GM21576 (cell line): ENCODE data around the gene TSPAN2.
A peak's percentile ranks its signal among the peaks of the same experiment; 100 is the strongest.

Source experiments
- ATAC-seq: cut with Tn5 transposase; IDR thresholded peaks from one replicate; pipeline ENCODE4 v1.9.1; 2021; ENCODE audit warnings: mild to moderate bottlenecking, moderate library complexity; ENCODE audit not compliant: unreplicated experiment

Gene TSPAN2

DNA sequence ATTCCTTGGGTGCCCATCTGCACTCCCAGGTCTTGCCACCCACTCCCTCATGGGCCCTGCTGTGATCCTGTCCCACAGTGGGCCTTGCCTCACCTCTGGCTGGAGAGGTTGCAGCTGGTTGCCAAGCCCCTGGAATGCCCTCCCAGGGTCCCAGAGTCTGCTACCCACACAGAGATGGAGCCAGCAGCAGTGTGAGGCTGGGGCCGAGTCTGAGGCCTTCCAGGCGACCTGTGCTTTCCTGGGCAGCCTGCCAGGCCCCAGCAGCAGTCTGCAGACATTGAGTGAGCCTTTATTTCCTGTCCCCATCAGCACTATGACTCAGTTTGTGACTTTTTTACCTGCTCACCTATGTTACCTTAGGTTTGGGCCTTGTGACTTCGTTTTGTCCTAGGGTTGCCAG lies 25.0 kb upstream of the TSPAN2 start:
- no peak for ATAC-seq

DNA sequence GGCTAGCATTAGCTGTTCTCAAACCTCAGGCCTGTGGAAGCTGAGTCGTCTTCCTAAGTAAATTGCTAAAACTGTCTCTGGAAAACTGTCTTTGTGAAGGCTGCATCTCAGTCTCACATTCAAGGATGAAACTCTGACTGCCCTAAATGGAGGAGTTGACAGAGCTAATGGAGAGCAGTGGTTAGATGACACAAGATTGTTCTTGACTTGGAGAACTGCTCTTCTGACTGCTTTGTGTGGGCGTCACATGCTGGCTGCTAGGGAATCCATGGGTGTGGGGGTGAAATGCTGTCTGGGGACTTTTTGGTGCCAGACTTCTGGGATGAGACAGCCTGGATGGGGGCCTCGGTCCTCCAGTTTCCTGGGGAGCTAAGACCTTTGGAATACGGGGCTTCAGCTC lies 24.5 kb upstream of the TSPAN2 start:
- no peak for ATAC-seq

DNA sequence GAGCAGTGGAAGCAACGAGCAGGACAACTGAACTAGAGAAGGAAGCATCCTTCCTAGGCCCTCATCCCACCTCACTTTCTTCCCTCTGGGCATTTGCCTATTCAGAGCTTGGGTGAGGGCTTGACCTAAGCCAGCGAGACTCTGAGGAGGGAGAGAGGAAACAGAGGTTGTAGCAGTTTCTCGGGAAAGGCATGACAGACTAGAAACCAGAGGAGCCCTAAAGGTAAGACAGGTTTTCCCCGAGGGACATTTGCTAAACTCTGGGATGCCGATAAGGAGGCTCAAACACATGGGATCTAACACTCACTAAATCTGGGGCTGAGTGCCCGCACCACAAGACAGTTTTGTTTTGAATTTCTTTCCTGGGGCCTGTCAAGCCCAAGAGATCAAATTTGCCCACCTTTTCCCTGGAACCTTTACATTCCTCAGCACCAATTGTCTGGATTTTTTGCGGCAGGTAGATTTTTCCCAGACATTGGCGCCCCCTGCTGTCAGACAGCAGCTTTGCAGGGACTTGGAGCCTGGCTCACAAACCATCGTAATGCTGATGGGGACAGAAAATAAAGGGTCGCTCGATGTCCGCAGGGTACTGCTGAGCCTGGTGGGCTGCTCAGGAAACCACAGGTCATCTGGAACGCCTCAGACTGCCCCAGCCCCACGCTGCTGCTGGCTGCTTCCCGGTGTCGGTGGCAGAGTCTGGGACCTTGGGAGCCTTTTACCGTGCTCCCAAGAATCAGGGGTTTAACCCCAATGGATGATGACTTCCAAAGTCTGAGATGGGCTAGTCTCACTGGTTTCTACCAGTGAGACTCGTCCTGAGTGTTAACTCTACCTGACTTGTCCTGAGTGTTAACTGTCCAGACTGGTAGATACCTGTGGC lies 23.4 kb upstream of the TSPAN2 start:
- ATAC-seq: no peak

DNA sequence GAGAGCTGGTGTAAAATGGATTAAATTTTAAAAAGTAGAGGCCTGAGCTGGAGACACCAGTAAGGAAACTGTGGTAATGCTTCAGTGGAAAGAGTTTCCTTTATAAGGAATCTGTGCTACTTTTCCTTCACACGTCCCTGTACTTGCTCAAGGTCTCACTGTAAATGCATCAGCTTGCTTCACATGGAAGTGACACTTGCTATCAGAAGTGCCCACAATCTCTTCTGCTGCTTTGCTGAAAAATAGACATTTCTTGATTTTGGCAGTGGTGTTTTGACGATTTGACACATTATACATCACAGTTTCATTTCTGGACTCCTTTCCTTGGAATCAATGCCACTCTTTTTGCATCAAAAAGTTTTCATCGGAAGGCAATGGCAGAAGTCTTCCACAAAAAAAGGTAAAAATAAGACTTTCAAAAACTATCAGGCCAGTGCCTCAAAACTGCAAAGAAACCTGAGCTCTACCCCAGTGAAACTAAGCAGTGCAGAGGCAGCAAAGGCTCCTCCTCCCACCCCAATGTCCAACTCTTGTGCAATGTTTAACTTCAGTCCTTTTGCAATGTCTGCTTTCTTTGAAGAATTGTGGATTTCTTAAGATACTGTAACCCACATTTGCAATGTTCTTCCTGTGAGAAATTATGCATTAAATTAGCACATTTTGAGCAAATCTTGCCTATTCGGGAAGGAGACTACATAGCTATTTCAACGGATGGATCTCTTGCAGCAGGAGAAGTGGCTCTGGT lies 18.4 kb upstream of the TSPAN2 start:
- ATAC-seq: no peak

DNA sequence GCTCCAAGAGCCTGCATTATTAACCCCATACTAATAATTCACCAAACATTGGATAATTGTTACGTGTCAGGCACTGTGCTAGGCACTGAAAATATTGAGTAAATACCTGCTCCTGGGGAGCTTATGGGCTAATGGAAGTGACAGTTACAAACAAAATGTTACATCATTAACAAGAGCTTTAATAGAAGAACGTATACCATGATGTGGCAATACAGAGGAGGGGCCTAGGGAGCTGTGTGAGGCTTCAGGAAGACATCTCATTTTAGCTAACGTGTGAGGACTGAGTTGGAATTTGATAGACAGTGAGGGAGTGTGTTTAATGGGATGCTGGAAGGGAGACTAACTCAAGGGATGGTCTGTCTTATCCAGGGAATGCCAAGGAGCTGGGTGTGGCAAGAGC lies 16.5 kb upstream of the TSPAN2 start:
- no peak for ATAC-seq

DNA sequence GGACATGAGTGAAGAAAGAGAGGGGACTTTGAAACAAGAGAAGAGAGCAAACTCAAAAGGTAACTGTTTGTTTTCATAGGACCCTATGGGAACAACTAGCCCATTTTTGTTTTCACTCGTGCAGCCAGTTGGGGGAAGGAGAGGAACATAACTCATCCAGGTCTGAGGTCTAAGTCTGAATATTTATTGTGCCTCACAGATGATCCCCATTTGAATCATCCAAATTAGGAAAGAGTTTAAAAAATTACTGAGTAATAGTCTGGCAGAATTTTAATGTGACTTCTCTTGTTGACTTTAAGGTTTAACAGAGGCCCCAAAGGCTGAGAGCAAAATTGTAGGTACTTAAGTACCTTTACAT lies 10.4 kb upstream of the TSPAN2 start:
- ATAC-seq: no peak

DNA sequence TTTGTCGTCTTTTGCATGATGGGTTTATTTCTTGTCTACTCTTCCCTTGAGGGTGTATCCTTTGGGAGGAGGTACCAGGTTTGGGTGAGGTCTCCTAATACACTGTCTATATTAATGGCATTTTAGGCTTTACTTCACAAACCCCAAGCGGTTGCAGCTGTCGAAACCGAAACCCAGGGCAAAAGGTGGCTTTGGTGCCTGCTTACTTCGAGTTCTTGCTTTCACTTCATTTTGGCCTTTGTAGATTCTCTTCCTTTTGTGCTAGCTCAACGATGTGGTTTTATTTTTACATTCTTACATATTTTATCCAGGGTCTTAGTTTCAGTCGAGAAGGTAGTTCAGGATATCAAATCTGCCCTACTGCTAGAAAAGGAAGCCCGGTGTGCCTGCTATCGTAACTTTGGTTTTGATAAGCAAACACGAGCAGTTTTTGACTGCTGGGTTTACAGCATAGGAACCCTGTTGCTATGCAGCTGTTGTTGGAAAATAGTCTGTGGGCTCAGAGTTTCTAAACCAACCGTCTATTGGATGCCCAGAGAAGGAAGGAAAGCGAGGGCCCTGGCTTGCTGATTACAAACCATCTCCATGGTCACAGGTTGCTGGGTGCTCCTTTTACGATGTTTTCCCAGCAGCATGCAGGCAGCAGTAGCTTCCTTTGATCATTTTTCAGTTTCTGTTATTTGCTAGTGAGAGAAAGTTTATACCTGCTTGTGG lies 9.8 kb upstream of the TSPAN2 start:
- peak; percentile 87 for ATAC-seq

DNA sequence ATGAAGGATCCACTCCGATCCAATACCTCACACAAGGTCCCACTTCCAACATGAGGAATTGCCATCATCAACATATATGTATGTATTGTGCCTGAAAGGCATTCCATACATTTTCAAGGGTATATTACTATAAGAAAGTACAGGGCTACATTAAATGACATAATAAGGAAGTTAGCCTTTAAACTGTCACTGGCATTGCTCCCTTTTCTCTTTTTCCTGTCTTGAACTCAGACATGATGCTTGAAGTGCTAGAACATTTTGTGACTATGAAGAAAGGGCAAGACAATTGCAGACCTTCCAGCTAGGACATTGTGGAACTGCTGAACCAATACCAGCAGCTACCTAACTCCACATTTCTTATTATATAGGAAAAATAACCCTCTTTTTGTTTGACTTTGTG lies 2.9 kb upstream of the TSPAN2 start:
- ATAC-seq: no peak

DNA sequence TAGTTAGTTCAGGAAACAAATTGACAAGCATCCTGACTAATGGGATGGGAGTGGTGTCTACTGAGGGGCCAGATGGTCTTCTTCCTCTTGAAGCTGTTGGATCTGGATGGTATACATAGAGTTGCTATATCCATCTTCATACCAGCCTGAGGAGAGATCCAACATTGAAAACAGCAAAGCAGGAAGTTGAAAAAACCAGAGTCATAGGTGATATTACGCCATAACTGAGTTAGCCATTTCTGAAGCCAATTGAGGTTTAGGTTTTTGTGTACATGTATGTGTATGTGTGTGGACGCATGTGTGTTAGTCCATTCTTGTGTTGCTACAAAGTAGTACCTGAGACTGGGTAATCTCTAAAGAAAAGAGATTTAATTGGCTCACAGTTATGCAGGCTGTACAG lies 2.3 kb upstream of the TSPAN2 start:
- no peak for ATAC-seq

DNA sequence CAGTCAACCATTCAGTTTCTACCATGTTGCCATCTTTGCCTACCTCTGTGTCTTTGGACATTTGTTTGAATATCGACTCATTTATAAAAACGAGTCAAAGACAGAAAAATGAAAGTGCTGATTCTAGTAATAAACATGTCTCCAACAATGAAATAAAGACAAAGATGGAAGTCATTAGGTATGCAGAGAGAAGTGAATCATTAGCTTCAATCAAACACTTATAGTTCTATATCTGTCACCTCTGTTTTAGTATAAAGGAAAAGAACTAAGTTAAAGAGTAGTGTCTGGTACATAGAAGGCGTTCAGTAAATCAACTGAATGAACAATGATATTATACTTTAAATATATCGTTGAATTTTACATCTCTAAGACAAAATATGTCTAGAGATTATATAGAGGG lies 1.7 kb upstream of the TSPAN2 start:
- ATAC-seq: no peak

DNA sequence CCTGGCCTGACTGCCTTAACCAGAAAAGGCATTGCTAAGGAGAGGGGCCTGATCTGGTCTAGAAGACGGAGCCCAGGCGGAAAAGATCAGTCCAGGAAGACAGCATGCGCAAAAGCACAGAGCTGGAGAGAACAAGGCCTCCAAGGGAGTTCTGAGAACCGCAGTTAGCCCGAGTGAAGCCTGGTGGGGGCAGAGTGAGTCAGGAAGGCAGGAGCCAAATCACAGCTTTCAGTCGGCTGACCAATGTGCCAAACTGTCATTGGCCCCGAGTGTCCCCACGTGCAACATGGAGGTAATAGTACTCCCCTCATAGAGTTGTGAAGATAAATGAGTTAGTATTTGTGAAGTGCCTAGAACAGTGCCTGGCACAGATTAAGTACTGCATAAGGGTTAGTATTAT lies 1.2 kb upstream of the TSPAN2 start:
- no peak for ATAC-seq

DNA sequence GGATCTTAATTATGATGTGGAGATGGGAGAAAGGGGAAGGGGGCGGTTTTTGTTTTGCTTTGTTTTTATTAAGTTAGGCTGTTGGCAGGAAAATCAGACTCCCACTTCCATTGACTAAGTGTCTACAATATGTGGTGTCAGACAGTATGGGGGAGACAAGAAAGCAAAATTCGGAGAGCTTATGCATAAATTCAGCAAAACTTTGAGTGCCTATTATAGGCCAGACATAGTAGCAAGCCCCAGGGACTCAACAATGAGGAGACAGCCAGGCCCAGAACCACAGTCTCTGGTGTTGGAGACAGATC lies 835 bp upstream of the TSPAN2 start:
- no peak for ATAC-seq

DNA sequence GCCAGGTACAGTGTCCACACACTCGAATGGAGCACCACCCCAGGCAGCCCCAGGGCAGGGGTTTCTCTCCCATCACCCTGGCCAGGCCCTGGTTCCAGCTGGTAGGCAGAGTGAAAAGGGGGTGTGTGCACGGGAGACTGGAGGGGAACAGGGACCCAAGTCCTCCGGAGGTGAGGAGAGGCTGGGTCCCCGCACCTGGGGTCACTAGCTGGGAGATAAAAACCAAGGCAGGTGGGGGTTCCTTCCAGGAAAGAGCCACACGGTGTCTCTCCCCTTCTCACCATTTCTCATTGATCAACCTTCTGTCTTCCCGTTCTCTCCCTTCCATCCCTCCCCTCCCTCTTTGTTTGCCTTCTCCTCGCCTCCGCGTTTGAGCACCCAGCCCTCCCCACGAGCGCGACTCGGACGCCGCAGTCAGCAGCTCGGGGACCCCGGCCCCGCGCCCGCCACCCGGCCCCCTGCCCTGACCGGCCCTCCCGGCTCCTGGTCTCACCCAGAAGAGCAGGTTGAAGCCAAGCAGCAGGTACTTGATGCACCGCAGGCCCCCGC lies 358 bp downstream of the TSPAN2 start:
- ATAC-seq: no peak

DNA sequence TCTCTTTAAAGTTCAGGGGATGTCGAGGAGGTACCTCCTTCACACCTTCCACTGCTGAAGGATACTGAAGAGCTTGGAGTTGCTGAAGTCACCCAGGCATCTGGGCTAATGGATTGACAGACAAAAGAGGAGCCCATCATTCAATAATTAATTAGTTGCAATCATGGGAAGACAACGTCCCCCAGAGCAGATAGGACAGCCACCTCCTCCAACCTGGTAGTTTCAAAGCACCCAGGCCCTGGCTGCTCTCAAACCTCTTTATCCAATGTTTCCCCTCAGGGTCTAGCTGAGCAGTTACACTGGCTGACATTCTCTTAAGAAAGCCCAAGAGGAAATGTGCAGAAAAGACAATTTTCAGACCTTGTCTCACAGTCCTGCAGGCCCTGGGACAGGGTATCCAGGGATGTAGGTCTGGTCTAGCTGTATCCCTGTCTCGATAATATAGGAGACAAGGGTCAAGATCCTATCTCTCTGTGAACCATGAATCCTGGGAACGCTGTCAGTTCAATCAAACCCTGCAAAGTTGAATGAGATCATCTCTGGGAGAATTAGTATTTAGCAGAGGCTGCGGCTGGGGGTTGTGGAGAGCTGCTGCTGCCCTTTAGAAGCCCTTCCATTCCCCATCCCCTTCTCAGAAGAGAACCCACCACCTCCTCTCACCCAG lies 1.1 kb downstream of the TSPAN2 start:
- ATAC-seq: no peak

DNA sequence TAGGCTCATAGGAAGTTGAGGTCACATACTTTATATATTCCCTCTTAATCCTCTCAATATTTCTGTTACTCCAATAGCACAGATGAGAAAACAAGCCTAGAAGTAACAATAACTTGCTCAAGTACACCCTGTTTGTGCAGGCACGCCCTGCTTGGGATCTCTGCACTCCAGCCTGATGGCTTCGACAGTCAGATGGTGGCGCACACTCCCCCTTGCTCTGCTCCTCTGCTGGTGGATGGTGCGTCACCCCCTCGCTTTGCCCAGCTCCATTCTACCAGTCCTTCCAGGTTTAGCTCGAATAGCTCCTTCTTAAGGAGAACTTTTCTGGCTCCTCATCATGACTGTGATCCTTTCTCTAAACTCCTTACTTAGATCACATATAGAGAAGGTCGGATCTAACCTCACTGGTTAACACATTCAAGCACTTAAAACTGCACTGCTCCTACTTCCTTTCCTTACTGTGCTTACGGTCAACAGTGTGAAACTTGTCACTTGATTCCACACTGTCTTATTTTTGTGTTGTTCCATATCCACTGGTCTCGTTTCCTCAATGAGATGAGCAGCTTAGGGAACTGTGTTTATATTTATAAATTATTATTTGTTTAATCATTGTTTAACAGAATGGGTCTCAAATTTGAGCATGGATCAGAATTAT lies 3.0 kb downstream of the TSPAN2 start:
- ATAC-seq: no peak

DNA sequence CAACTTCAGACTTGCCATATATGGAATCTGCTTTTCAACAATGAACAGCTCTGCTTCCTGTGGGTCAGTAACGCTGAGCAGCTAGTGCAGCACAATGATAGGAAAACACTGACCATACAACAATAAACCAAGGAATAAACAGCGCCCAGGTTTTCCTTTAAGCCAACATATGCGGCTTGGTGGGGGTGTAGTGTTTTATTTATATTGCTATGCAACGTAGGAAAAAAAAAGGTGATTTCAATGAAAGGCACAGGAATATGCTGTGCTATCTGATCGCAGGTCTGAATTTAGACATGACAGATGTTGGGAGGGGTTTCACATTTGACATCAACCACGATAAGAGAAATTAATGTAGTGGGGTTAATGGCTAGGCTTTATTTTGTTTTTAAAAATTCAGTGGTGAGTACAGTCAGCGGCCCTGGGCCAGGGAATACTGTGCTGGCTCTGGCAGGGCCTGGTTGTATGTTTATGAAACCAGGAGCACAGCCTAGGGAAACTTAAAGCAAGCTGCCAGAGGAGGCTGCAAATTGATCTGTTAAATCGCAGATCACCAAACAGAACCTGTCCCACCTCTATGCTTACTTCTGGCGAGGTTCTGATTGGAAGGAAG lies 4.3 kb downstream of the TSPAN2 start:
- no peak for ATAC-seq

DNA sequence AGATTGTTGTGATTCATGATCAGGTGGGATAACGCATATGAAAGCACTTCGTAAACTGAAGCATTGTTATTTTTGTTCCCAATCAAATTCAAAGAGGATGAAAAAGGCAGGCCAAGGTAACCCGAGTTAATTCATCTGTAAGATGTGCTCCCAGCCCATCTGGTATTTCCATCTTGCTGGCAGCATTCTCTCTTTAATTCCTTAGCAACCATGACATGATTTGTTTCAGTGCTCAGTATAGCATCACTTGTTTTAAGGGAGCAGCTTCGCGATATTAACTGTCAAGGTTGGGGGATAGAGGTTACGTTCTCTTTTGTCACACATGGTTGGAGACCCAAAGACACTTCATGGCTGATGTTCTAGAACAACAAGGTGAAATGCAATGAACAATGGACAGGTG lies 6.4 kb downstream of the TSPAN2 start:
- ATAC-seq: no peak

DNA sequence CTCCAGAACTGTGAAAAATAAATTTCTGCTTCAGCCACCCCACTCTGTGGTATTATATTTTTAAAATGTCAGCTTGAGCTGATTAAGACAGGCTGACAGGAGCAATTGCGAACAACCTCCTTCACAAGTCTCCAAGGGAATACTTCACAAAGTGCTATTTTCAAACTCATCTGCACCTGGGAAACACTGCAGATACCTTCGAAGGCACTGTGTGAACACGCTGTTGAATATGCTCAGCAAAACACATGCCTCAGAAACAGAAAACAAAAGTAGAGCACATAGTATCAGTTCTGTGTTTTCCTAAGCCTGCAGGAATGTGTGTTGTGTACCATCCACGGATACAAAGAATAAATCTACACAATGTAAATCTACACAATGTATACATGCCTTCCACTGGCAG lies 10.6 kb downstream of the TSPAN2 start:
- no peak for ATAC-seq

DNA sequence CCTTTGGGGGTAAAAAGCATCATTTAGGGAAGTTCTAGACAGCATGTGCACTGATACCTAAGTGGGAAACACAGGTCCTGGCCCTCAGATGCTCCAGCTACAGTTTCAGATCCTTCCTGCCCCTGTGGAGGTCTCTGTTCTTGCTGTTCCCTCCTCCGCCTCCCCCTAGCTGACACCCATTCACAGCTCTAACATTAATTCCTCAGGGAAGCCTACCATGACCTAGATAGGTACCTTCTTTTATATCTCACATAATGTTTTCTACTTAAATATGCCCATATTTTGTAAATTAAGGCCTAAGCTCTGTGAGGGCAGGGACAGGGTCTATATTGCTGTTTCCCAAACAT lies 11.3 kb downstream of the TSPAN2 start:
- ATAC-seq: no peak

DNA sequence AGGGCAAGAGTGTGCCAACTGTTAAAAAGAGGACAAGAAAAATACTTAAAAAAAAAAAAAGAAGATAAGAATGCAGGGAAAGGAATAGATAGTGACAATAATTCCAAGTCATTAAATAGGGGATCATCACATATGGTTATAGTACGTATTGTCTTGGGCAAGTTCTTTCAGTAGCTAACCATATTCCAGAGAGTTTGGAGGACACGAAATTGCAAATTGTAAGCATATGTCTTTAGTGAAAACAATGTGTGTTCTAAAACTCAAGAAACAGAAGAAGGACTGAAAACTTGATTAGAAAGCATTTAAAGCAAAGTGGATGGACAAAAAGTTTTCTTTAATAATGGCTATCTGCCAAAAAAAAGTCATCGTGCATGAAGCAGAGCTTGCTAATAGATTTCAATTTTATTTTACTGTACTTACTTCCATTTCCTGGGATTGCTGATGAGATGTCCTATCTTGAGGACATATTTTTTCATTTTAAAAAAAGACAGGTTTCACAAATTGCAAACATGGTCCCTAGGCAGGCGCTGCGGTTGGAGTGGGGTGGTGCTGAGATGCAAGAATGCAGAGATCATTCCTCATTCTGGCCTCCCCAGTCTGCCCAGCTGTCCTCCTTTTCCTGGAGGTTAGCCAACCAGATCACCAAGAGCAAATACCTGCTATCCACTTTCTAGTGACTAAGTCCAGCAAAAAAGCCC lies 11.9 kb downstream of the TSPAN2 start:
- no peak for ATAC-seq
